DOHH2 (cell line): Measurements from ENCODE around the gene C4BPA.

Experiments
- EZH2phosphoT487 ChIP-seq: fragments of 200-600 bp; sonication (generic); IDR thresholded peaks from 2 replicates; pipeline ENCODE4 v1.6.1; 2017; ENCODE audit warnings: borderline replicate concordance, mild to moderate bottlenecking, antibody characterized with exemption, low read length, moderate library complexity, mixed read lengths
- TF ChIP-seq, protein P1 (sequence below): fragments of 200-600 bp; sonication (generic); IDR thresholded peaks from one replicate; pipeline ENCODE4 v1.5.1; 2014; ENCODE audit warnings: antibody characterized with exemption, mild to moderate bottlenecking, low read depth, low read length; ENCODE audit not compliant: poor library complexity, severe bottlenecking

DNA sequence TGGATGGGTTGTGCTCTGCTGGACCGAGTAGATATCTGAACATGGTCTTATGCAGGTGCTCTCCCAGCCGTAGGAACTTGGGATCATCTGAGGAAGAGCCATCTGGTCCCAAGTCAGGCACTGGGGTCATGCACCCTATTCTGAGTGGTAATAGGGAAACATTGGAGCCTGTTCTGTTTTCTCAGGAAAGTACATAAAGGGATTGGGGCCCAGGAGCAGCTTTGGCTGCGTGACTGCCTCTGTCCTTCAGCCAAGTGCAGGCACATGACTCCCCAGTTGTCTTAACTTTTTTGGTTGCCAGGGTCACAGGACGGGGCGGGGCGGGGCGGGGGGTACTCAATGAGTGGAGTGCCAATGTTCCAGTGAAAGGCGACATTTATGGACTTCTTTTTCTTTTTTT, 39.5 kb upstream of the C4BPA start:
- TF ChIP-seq, protein P1, sequence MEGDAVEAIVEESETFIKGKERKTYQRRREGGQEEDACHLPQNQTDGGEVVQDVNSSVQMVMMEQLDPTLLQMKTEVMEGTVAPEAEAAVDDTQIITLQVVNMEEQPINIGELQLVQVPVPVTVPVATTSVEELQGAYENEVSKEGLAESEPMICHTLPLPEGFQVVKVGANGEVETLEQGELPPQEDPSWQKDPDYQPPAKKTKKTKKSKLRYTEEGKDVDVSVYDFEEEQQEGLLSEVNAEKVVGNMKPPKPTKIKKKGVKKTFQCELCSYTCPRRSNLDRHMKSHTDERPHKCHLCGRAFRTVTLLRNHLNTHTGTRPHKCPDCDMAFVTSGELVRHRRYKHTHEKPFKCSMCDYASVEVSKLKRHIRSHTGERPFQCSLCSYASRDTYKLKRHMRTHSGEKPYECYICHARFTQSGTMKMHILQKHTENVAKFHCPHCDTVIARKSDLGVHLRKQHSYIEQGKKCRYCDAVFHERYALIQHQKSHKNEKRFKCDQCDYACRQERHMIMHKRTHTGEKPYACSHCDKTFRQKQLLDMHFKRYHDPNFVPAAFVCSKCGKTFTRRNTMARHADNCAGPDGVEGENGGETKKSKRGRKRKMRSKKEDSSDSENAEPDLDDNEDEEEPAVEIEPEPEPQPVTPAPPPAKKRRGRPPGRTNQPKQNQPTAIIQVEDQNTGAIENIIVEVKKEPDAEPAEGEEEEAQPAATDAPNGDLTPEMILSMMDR = no peak
- no peak for TF ChIP-seq EZH2phosphoT487
